Measurements from ENCODE around the gene TBC1D24. TPM values are rescaled to one million over a fixed set of nuclear protein-coding genes. Genes with fewer than 3 reads are reported as not detected.
A peak's percentile ranks its signal among the peaks of the same experiment; 100 is the strongest.
"Not testable (repeated sequence)": the region's sequence is repeated elsewhere in the genome, so short reads cannot be mapped to it uniquely, and the experiment has no call there.

Gene TBC1D24
- total RNA-seq, 2 experiments from 2014 or later = 21.1 to 22.4 TPM

DNA sequence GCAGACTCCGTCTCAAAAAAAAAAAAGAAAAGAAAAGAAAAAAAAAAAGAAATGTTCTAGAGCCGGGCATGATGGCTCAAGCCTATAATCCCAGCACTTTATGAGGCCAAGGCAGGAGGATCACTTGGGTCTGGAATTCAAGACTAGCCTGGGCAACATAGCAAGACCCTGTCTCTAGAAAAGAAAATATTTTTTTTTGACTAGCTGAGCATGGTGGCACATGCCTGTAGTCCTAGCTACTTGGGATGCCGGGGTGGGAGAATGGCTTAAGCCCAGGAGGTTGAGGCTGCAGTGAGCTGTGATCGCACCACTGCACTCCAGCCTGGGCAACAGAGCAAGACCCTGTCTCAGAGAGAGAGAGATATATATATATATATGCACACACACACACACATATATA, 39.7 kb upstream of the TBC1D24 start:
- H3K27me3 Mint-ChIP-seq (ENCODE audit: low read depth); H3K27ac Mint-ChIP-seq; ATAC-seq; H3K9me3 Mint-ChIP-seq (ENCODE audit: insufficient read depth); POLR2A ChIA-PET; CTCF ChIA-PET; DNase-seq; H3K4me3 Mint-ChIP-seq: not testable (repeated sequence)
- peaks cover 77% of the 10 kb centered on the region for H3K36me3 Mint-ChIP-seq (ENCODE audit: low read depth)
- H3K4me1 Mint-ChIP-seq (ENCODE audit: low read depth) = peaks cover 48% of the 10 kb centered on the region

DNA sequence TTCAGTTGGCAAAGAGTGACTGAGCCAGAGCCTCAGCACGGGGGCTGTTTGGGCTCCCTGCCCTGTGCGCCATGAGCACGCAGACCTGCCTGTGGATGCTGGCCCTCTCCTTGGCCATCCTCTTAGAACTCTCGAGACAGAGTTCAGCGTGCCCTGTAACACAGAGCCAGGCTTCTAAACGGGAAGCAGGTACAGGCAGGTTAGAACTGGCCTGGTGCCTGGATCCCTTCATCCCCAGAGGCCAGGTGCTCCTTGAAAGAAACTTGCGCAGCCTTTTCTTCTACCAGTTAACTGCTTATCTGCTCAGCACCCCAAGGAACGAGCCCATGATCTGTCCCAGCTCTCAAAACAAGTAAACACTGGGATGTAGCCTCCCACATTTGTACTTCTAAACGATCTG, 38.8 kb upstream of the TBC1D24 start:
- H3K4me3 Mint-ChIP-seq = no peak overlapping the region
- no peak for ATAC-seq
- DNase-seq = no peak
- H3K9me3 Mint-ChIP-seq (ENCODE audit: insufficient read depth) = no peaks in the 10 kb centered on the region
- no peak overlapping the region for H3K27ac Mint-ChIP-seq
- CTCF ChIA-PET = no interaction called here
- POLR2A ChIA-PET = interaction anchor here (0.5 kb wide), 1 partner anchor 91 kb away, joined by 4 read pairs; no protein-coding TSS in a partner anchor
- no peaks in the 10 kb centered on the region for H3K27me3 Mint-ChIP-seq (ENCODE audit: low read depth)
- H3K36me3 Mint-ChIP-seq (ENCODE audit: low read depth) = peaks cover 74% of the 10 kb centered on the region
- H3K4me1 Mint-ChIP-seq (ENCODE audit: low read depth) = peaks cover 39% of the 10 kb centered on the region

DNA sequence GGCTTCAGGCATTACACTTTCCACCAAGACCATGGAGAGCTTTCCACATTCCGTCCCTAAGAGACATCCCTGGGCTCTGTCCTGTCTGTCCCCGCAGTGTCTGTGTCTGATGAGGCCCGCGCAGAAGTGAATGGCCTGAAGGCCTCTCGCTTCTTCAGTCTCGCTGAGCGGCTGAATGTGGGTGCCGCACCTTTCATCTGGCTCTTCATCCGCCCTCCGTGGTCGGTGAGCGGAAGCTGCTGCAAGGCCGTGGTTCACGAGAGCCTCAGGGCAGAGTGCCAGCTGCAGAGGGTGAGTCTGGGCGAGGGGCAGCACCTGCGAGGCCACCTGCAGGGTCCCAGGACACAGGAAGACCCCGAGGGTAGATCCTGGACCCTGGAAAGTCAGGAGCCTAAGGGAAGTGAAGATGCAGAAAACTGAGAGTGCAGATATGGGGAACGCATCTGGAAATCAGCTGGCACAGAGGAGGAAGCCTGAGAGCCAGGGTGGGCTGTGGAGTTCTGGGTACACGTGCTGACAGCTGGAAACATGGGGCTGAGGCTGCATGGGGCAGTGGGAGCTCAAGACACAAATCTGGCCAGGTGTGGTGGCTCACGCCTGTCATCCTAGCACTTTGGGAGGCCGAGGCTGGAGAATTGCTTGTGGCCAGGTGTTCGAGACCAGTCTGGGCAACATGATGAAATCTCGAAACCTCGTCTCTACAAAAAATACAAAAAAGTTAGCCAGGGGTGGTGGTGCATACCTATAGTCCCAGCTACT, 37.7 kb upstream of the TBC1D24 start:
- no peak for ATAC-seq
- ChIA-PET POLR2A (no interaction called here), CTCF (no interaction called here)
- H3K4me1 Mint-ChIP-seq (ENCODE audit: low read depth) = peaks cover 39% of the 10 kb centered on the region
- H3K27ac Mint-ChIP-seq = no peak overlapping the region
- H3K27me3 Mint-ChIP-seq (ENCODE audit: low read depth) = no peaks in the 10 kb centered on the region
- H3K9me3 Mint-ChIP-seq (ENCODE audit: insufficient read depth) = no peaks in the 10 kb centered on the region
- H3K4me3 Mint-ChIP-seq = no peak overlapping the region
- peaks cover 76% of the 10 kb centered on the region for H3K36me3 Mint-ChIP-seq (ENCODE audit: low read depth)
- no peak for DNase-seq

DNA sequence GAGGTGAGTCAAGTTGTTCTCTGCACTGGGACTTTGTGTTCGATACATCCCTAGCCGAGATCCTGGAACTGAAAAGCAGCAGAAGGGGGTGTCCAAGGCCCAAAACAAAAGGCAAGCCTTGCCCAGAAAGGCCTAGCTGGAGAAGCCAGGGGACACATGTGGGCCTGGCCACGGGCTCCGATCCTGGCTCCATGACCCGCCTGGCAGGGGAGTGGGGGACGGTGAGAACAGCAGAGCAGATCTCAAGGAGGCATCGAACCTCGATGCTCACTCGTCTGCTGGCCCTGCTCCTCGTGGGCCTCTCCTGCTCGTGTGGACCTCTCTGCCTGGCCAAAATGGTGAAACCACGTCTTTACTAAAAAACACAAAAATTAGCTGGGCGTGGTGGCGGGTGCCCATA, 36.8 kb upstream of the TBC1D24 start:
- Mint-ChIP-seq H3K27ac (no peak overlapping the region), H3K4me3 (no peak overlapping the region), H3K36me3 (ENCODE audit: low read depth) (peaks cover 68% of the 10 kb centered on the region), H3K27me3 (ENCODE audit: low read depth) (no peaks in the 10 kb centered on the region), H3K9me3 (ENCODE audit: insufficient read depth) (no peaks in the 10 kb centered on the region), H3K4me1 (ENCODE audit: low read depth) (peaks cover 33% of the 10 kb centered on the region)
- ChIA-PET CTCF (no interaction called here), POLR2A (interaction anchor here (1.0 to 1.2 kb wide), 2 partner anchors 17 to 21 kb away, joined by 3 read pairs; partner anchors contain the start of gene TEDC2)
- ATAC-seq (no peak), DNase-seq (no peak)

DNA sequence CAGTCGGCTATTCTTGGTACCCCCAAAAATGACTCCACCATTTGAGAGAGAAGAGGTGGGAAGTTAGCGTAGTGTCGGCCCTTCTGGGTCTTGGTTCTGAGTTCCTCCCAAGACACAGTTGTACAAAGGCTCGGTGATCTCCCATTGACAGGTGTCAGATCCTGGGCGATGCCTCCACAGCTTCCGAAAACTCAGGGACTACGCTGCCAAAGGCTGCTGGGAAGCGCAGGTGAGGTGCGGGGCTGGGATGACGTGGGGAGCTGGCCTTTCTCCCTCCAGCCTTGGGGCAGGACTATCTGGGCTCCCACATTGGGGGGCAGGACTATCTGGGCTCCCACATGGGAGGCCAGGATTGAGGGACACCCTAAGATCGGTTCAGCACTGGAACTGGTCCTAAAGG, 35.3 kb upstream of the TBC1D24 start:
- H3K4me1 Mint-ChIP-seq (ENCODE audit: low read depth) = peaks cover 29% of the 10 kb centered on the region
- ATAC-seq (no peak), DNase-seq (no peak)
- H3K4me3 Mint-ChIP-seq = no peak overlapping the region
- POLR2A ChIA-PET = interaction anchor here (1.2 kb wide), 2 partner anchors 16 to 76 kb away, joined by 3 to 6 read pairs; no protein-coding TSS in a partner anchor
- CTCF ChIA-PET = interaction anchor here (1.3 to 3.1 kb wide), 2 partner anchors 10 to 62 kb away, joined by 4 to 20 read pairs; partner anchors contain the start of gene CCNF
- H3K27me3 Mint-ChIP-seq (ENCODE audit: low read depth) = no peaks in the 10 kb centered on the region
- no peaks in the 10 kb centered on the region for H3K9me3 Mint-ChIP-seq (ENCODE audit: insufficient read depth)
- H3K27ac Mint-ChIP-seq = peak overlapping the region; percentile 74
- H3K36me3 Mint-ChIP-seq (ENCODE audit: low read depth) = peaks cover 70% of the 10 kb centered on the region

DNA sequence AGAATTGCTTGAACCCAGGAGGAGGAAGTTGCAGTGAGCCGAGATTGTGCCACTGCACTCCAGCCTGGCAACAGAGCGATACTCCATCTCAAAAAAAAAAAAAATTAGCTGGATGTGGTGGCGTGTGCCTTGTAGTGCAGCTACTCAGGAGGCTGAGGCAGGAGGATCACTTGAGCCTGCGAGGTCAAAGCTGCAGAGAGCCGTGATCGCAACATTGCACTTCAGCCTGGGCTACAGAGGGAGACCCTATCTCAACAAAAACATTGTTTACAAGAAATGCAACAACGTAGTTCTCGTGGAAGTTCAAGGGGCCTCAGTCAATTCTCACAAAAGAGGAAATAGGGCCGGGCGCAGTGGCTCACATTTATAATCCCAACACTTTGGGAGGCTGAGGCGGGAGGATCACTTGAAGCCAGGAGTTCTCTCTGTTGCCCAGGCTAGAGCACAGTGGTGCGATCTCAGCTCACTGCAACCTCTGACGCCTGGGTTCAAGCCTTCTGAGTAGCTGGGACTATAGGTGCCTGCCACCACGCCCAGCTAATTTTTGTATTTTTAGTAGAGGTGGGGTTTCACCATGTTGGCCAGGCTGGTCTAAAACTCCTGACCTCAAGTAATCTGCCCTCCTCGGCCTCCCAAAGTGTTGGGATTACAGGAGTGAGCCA, 33.7 kb upstream of the TBC1D24 start:
- not testable (repeated sequence) for H3K27me3 Mint-ChIP-seq (ENCODE audit: low read depth); DNase-seq; H3K4me3 Mint-ChIP-seq; H3K9me3 Mint-ChIP-seq (ENCODE audit: insufficient read depth); ATAC-seq
- H3K27ac Mint-ChIP-seq = peak overlapping the region; percentile 19
- H3K4me1 Mint-ChIP-seq (ENCODE audit: low read depth) = peaks cover 27% of the 10 kb centered on the region
- ChIA-PET POLR2A (interaction anchor here (1.3 to 1.6 kb wide), 2 partner anchors 11 to 14 kb away, joined by 5 read pairs; no protein-coding TSS in a partner anchor), CTCF (interaction anchor here (1.3 to 3.1 kb wide), 2 partner anchors 12 to 246 kb away, joined by 3 to 20 read pairs; partner anchors contain the start of gene CCNF)
- peaks cover 72% of the 10 kb centered on the region for H3K36me3 Mint-ChIP-seq (ENCODE audit: low read depth)

DNA sequence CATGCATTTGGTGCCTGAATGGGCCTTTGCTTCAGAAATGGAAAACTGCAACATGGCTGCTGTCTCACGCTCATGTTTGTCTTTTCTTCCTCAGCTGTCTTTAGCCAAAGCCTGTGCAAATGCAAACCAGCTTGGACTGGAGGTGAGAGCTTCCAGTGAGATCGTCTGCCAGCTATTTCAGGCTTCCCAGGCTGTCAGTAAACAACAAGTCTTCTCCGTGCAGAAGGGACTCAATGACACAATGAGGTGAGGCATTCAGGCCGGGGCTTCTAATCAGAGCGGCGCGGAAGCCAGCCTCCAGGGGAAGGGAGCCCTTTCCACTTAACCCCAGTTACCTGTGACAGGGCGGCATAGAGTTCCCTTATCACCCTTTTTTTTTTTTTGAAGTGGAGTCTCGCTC, 31.4 kb upstream of the TBC1D24 start:
- H3K4me3 Mint-ChIP-seq = no peak overlapping the region

DNA sequence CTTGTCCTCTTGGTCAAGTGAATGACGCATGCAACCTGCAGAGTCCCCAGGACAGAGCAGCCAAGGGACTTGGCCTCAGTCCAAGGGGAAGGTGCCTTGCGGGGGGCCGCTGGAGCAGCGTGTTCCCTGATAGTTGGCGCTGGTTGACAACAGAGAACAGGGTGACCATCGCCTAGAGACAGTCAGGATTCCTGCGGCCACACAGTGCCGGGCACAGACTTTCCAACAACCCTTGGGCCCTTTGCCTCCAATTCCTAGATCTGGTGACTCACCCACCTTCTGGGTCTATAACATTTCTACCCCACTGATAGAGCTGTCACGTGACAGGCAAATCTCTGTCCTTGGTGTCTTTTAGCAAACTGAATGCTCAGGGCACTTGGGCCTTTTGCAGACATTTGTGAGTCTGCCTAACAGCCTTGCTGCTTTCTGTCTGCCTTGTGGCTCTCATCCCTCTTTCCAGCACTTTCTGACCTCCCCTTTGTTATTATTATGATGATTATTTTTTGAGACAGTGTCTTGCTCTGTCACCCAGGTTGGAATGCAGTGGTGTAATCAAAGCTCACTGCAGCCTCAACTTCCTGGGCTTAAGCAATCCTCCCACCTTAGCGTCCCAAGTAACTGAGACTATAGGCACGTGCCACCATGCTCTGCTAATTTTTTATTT, 26.9 kb upstream of the TBC1D24 start:
- no peak for DNase-seq
- H3K36me3 Mint-ChIP-seq (ENCODE audit: low read depth) = peaks cover 71% of the 10 kb centered on the region
- no peaks in the 10 kb centered on the region for H3K4me1 Mint-ChIP-seq (ENCODE audit: low read depth)
- H3K27ac Mint-ChIP-seq = no peak overlapping the region
- ATAC-seq = no peak
- CTCF ChIA-PET = interaction anchor here (1.0 kb wide), 1 partner anchor 17 kb away, joined by 3 read pairs; no protein-coding TSS in a partner anchor
- no peaks in the 10 kb centered on the region for H3K27me3 Mint-ChIP-seq (ENCODE audit: low read depth)
- POLR2A ChIA-PET = interaction anchor here (1.0 kb wide), 1 partner anchor 9 kb away, joined by 4 read pairs; no protein-coding TSS in a partner anchor
- H3K4me3 Mint-ChIP-seq = no peak overlapping the region
- no peaks in the 10 kb centered on the region for H3K9me3 Mint-ChIP-seq (ENCODE audit: insufficient read depth)

More for the DNA sequence above, 31.4 kb upstream of the TBC1D24 start:
- peaks cover 13% of the 10 kb centered on the region for H3K4me1 Mint-ChIP-seq (ENCODE audit: low read depth)
- DNase-seq = no peak
- H3K27ac Mint-ChIP-seq = no peak overlapping the region
- peaks cover 68% of the 10 kb centered on the region for H3K36me3 Mint-ChIP-seq (ENCODE audit: low read depth)
- no peaks in the 10 kb centered on the region for H3K9me3 Mint-ChIP-seq (ENCODE audit: insufficient read depth)
- CTCF ChIA-PET = interaction anchor here (1.0 to 1.2 kb wide), 2 partner anchors 31 to 43 kb away, joined by 3 read pairs; partner anchors contain the start of gene TBC1D24
- peak; percentile 35 for ATAC-seq
- POLR2A ChIA-PET = interaction anchor here (0.7 kb wide), 2 partner anchors 14 to 431 kb away, joined by 3 to 4 read pairs; partner anchors contain the start of gene CCNF
- H3K27me3 Mint-ChIP-seq (ENCODE audit: low read depth) = no peaks in the 10 kb centered on the region

DNA sequence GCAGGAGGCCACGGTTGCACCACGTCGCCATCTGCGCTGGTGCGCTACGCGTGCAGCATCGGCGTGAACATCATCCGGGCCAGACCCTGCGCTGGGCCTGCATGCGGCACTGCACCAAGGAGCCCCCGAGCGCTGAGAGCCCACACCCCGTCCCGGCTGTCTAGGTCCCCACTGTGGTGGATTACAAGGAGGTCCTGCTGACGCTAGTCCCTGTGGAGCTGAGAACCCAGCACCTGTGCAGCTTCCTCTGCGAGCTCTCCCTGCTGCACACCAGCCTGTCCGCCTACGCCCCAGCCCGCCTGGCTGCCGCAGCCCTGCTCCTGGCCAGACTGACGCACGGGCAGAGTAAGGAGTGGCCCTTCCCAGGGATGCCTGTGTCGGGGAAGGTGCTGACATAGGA, 25.8 kb upstream of the TBC1D24 start:
- no peak for DNase-seq
- ATAC-seq = no peak
- peaks cover 75% of the 10 kb centered on the region for H3K36me3 Mint-ChIP-seq (ENCODE audit: low read depth)
- no peaks in the 10 kb centered on the region for H3K4me1 Mint-ChIP-seq (ENCODE audit: low read depth)
- H3K4me3 Mint-ChIP-seq = no peak overlapping the region
- CTCF ChIA-PET = interaction anchor here (1.8 kb wide), 1 partner anchor 11 kb away, joined by 3 read pairs; the partner anchor contains the start of gene TEDC2
- H3K9me3 Mint-ChIP-seq (ENCODE audit: insufficient read depth) = no peaks in the 10 kb centered on the region
- POLR2A ChIA-PET = no interaction called here
- no peaks in the 10 kb centered on the region for H3K27me3 Mint-ChIP-seq (ENCODE audit: low read depth)
- no peak overlapping the region for H3K27ac Mint-ChIP-seq

DNA sequence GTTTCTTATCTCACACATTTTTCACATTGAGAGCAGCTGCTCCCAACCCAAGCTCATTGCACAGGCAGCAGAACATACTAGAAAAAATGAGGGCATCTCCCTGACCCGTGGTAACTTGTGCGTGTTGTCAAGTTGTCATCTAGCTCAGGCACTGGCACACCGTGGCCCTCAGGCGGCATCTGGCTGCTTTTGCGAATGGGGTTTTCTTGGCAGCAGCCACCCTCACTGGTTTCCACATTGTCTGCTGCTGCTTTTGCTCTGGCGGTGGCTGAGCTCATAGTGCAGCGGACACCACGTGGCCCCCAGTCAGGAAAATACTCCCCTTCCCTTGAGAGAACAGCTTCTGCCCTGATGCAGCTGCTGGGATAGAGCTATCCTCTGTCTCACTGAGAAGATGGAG, 24.4 kb upstream of the TBC1D24 start:
- no peaks in the 10 kb centered on the region for H3K9me3 Mint-ChIP-seq (ENCODE audit: insufficient read depth)
- DNase-seq (no peak), ATAC-seq (no peak)
- no peak overlapping the region for H3K27ac Mint-ChIP-seq
- ChIA-PET POLR2A (no interaction called here), CTCF (interaction anchor here (1.8 kb wide), 1 partner anchor 9 kb away, joined by 3 read pairs; the partner anchor contains the start of gene TEDC2)
- no peaks in the 10 kb centered on the region for H3K27me3 Mint-ChIP-seq (ENCODE audit: low read depth)
- H3K4me3 Mint-ChIP-seq = no peak overlapping the region
- no peaks in the 10 kb centered on the region for H3K4me1 Mint-ChIP-seq (ENCODE audit: low read depth)
- peaks cover 71% of the 10 kb centered on the region for H3K36me3 Mint-ChIP-seq (ENCODE audit: low read depth)

DNA sequence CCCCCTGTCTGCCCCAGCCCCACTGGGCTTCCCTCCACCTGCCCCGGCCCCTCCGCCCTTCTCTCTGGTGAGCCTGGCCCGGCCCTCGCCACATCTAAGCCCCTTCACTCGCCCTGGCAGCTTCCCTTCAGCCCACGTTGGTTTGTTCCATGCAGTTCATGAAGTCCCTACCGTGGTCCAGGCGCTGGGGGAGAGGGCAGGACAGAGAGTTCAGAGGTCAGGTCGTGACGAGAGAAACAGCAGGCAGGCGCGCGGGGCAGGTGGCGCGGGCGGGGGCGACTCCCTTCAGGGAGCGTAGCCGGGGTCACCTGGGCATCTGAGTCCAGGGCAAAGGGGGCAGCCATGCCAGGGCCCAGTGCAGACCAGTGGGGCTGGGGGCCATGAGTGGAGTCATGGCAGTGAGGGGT, 23.9 kb upstream of the TBC1D24 start:
- Mint-ChIP-seq H3K4me3 (no peak overlapping the region), H3K27ac (no peak overlapping the region), H3K9me3 (ENCODE audit: insufficient read depth) (no peaks in the 10 kb centered on the region), H3K36me3 (ENCODE audit: low read depth) (peaks cover 71% of the 10 kb centered on the region), H3K4me1 (ENCODE audit: low read depth) (no peaks in the 10 kb centered on the region), H3K27me3 (ENCODE audit: low read depth) (no peaks in the 10 kb centered on the region)
- DNase-seq = no peak
- POLR2A ChIA-PET = no interaction called here
- no peak for ATAC-seq
- CTCF ChIA-PET = interaction anchor here (1.8 kb wide), 1 partner anchor 9 kb away, joined by 3 read pairs; the partner anchor contains the start of gene TEDC2
